Stomach (tissue), 4 donors: ENCODE measurements around the gene LRRC56.

ENCODE experiments used
- CTCF ChIP-seq, 7 experiments: fragments of 450-650 bp in 4 of 7; fragments of 200-600 bp in 3 of 7; sonication (generic) in 3 of 7; IDR thresholded peaks; one replicate each; pipeline ENCODE4 v1.5.1; 2016 to 2019; ENCODE audit warnings: antibody characterized with exemption in 7 of 7, control low read depth in 2 of 7, mild to moderate bottlenecking in 1 of 7
- EP300 ChIP-seq: sonication (generic); formaldehyde crosslinking; IDR thresholded peaks from one replicate; pipeline ENCODE4 v1.6.1; 2017; ENCODE audit warnings: antibody characterized with exemption
- POLR2A ChIP-seq, 4 donors: fragments of 450-650 bp; IDR thresholded peaks; one replicate each; pipeline ENCODE4 v1.6.1; 2016; ENCODE audit warnings: antibody characterized with exemption in 4 of 4, control low read depth in 2 of 4, mild to moderate bottlenecking in 1 of 4, moderate library complexity in 1 of 4
- POLR2AphosphoS5 ChIP-seq, 3 donors: sonication (generic); formaldehyde crosslinking; IDR thresholded peaks; one replicate each; pipeline ENCODE4 v1.6.1; 2016; ENCODE audit warnings: antibody characterized with exemption in 3 of 3

- no peak for TF ChIP-seq CTCF (IDR thresholded peaks at IDR 0.05)
- no peak for TF ChIP-seq POLR2A (IDR thresholded peaks at IDR 0.05)
- TF ChIP-seq EP300 = no peak
- TF ChIP-seq POLR2AphosphoS5 (IDR thresholded peaks at IDR 0.05) = no peak
These were observed 11.1 kb upstream of the LRRC56 start for GRCh38 chr11:526192-526591.
